AG04449 (cell line): Measurements from ENCODE around the gene ZNF304.

Source experiments
- CTCF ChIA-PET: fragments of 350-600 bp; formaldehyde crosslinking; extraction: SDS; loops from one replicate; lab custom pipeline; 2021; ENCODE audit warnings: antibody characterized with exemption; lab: Yijun Ruan, JAX
- POLR2A ChIA-PET: fragments of 400-600, 350-600 bp; formaldehyde crosslinking; extraction: SDS; loops from one replicate; lab custom pipeline; 2020; ENCODE audit warnings: antibody characterized with exemption, inconsistent platforms; lab: Yijun Ruan, JAX
- DNase-seq: peaks from one replicate; pipeline ENCODE4 v3.0.0-alpha.2; 2010; ENCODE audit warnings: low read depth, low spot score
- H3K4me3 ChIP-seq: 2 replicates; pipeline ENCODE4 v1.5.1; 2011; ENCODE audit warnings: low read depth, mild to moderate bottlenecking, control low read depth, low read length
- CTCF ChIP-seq: IDR thresholded peaks from one replicate; pipeline ENCODE4 v1.5.1; 2011; ENCODE audit warnings: mild to moderate bottlenecking, moderate library complexity, low read length, control low read depth, inconsistent platforms; ENCODE audit not compliant: insufficient read depth; ENCODE audit errors: missing control alignments

The ZNF304 gene

DNA sequence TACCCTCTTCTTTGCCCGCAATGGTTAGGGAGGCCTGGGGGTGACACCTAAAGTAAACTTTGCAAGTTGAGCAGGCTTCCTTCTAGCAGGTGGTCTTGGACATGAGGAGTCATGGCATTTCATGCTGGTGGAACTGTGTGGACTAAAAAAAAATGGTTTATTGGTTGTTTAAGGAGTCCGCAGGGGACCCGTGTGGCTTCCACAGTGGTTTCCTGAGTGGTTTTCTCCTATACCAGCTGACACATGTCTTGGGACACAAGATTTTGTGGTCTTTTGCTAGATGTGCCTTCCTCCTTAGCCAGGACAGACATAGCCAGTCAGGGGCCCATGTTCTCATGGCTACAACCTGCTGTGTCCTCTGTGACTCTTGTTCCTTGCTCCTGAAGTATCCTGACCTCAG is 29.3 kb upstream of the ZNF304 start:
- H3K4me3 ChIP-seq: peak overlapping the region; percentile 87
- ChIA-PET POLR2A (no interaction called here), CTCF (interaction anchor here (0.6 kb wide), 1 partner anchor 36 kb away, joined by 3 read pairs; no protein-coding TSS in a partner anchor)
- TF ChIP-seq CTCF: no peak
- DNase-seq: no peak

GRCh38 chr19:57324992-57325391 is 26.1 kb upstream of the ZNF304 start:
- CTCF ChIA-PET: no interaction called here
- H3K4me3 ChIP-seq: no peak overlapping the region
- POLR2A ChIA-PET: no interaction called here
- no peak for DNase-seq
- no peak for TF ChIP-seq CTCF

DNA sequence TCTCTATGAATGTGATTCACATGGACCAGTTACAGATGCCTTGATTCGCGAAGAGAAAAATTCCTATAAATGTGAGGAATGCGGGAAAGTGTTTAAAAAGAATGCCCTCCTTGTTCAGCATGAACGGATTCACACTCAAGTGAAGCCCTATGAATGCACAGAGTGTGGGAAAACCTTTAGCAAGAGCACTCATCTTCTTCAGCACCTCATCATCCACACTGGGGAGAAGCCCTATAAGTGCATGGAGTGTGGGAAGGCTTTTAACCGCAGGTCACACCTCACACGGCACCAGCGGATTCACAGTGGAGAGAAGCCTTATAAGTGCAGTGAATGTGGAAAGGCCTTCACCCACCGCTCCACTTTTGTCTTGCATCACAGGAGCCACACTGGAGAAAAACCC is 23.1 kb upstream of the ZNF304 start:
- CTCF ChIA-PET: no interaction called here
- no peak for TF ChIP-seq CTCF
- no peak overlapping the region for H3K4me3 ChIP-seq
- POLR2A ChIA-PET: no interaction called here
- no peak for DNase-seq

DNA sequence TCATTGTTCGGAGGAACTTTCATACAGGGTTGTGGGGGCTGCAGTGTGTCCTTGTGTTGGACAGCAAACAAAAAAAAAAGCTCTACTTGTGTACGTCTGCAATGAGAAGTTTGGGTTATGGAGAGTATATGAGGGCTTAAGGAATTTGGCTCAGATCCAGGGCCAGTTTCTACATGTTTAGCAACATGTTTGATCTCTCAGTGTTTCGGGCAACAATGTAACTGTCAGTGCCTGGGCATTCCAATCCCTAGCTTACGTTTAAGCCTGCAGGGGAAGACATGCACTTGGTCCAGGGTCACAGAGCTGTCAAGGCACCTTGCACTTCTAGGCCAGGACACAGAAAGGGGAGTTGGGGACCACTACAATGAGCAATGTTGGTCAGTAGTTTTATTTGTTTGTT is 16.9 kb upstream of the ZNF304 start:
- POLR2A ChIA-PET: interaction anchor here (0.5 kb wide), 1 partner anchor 14 kb away, joined by 3 read pairs; no protein-coding TSS in a partner anchor
- no peak for TF ChIP-seq CTCF
- no peak for DNase-seq
- H3K4me3 ChIP-seq: no peak overlapping the region
- CTCF ChIA-PET: no interaction called here

DNA sequence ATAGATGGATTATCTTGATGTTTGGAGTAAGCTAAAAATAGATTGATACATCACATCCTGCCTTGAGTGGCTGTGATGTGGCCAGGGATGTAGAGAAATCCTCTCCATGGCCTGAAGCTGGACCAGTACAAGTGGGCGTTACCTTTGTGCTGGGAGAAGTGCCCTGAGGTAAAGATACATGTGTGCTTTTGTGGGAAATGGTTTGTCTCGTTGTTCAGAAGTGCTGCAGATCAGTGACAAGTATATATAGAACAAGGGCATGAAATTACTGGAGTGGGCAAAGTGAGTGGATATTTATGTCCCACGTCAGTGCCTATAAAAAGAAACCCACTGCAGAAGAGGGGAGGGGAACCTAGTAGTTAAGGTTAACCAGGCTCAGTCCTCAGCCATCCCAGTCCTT is 12.2 kb upstream of the ZNF304 start:
- peak; percentile 12 for DNase-seq
- ChIA-PET CTCF (no interaction called here), POLR2A (no interaction called here)
- TF ChIP-seq CTCF: no peak
- H3K4me3 ChIP-seq: no peak overlapping the region

GRCh38 chr19:57342582-57342981 is 8.5 kb upstream of the ZNF304 start:
- H3K4me3 ChIP-seq: no peak overlapping the region
- ChIA-PET POLR2A (no interaction called here), CTCF (interaction anchor here (0.8 kb wide), 1 partner anchor 36 kb away, joined by 4 read pairs; no protein-coding TSS in a partner anchor)
- no peak for TF ChIP-seq CTCF
- no peak for DNase-seq
